HG02840 (cell line): ENCODE results near the gene RIC3.
A peak's percentile ranks its signal among the peaks of the same experiment; 100 is the strongest.

ENCODE experiments used
- ATAC-seq: cut with Tn5 transposase; IDR thresholded peaks from one replicate; pipeline ENCODE4 v1.9.1; 2021; ENCODE audit warnings: mild to moderate bottlenecking, moderate library complexity, moderate number of reproducible peaks; ENCODE audit not compliant: unreplicated experiment, low FRiP score

Gene RIC3

DNA sequence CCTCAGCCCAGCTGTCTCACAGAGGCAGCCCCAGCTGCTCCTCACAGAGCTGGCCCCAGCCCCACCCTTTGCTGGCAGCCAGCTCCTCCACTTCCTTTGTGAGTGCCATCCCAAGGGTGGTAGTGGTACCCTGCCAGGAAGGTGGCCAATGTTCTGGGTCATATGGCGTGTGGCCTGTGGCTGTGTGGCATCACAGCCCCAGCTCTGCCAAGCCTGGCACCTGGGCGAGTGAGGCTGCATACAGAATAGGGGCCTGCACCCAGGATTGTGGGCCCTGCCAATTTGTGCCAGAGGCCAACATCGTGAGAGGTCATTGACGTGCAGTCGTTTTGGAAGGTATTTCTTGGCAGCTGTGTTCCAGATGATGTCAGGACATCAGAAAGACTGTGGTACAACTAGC, 77.1 kb downstream of the RIC3 start:
- ATAC-seq = no peak

DNA sequence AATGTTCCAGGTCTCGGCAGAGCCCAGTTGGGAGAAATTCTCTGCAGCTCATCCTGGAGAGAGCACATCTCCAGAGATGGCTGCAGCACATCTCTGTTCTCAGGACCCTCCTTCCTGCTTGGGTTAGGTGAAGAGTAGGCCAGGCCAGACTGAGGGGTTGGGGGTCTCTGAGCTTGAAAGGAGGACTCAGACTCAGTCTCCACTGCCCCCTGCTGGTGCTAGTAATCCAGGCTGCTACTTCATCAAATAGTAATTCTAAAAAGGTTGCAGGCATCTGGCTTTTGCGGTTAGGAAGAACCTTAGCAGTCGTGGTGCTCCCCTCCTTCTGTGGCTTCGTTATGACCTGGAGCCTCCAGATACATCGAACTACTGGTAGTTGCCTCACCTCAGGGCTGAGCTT, 78.1 kb downstream of the RIC3 start:
- ATAC-seq = no peak

DNA sequence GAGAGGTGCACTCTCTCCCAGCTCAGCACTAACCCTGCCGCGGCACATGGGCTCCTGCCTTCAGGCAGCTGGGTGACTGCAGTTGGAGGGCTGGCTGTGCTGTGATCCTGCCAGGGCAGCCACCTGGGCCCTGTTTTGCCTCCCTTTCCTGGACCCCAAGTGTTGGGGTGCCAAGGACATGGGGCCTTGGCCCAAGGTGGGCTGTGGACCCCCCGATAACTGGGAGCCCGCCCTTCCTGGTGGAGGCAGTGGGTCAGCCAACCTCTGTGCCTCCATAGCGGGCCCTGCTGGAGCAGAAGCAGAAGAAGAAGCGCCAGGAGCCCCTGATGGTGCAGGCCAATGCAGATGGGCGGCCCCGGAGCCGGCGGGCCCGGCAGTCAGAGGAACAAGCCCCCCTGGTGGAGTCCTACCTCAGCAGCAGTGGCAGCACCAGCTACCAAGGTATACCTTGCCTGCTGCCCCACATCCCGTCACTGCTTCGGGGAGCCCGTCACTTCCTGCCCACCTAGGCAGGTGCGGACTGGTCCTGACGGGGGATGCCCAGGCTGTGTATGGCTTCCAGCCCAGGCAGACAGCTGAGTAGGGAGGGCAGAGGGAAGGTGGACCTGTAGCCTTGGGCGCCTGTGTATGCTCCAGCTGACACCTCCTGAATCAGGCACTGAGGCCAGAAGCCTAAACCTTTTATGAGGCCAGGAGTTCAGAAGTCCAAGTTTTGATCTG, 78.9 kb downstream of the RIC3 start:
- ATAC-seq = no peak

DNA sequence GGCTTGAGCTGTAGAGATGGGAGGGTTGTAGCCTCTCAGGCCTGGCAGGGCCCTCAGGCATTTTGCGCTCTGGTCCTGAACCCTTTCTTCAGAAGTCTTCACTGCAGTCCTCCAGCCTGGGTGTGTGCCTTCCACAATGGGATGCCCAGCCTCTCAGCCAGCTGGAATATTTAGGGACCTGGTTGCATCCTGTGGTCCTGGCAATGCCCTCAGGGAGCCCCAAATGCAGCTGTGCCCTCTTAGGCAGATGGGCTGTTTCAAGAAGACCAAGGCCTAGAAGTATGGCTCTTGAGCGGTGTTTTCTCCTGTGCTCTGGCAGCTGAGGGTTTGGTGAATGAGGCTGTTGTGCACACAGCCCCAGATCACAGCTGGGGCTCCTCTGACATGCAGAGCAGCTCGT, 81.1 kb downstream of the RIC3 start:
- no peak for ATAC-seq

DNA sequence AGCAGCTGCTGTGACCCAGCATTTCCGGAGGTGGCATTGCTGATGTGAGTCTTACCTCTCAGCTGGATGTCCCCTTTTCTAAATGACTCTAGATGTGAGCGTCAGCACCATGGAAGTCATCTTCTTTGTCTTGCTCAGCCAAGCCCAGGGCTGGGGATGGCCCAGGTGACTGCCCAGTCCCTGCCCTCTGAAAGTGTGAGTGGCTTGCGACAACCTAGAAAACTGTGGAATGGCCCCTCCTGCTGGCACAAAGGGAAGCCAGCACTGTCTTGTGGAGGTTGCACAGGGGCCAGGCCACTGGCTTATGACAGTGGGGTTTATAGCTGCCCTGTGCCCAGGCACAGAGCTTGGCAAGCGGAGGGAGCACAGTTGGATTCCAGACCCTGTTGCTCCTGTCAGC, 81.6 kb downstream of the RIC3 start:
- ATAC-seq = peak; percentile 36

DNA sequence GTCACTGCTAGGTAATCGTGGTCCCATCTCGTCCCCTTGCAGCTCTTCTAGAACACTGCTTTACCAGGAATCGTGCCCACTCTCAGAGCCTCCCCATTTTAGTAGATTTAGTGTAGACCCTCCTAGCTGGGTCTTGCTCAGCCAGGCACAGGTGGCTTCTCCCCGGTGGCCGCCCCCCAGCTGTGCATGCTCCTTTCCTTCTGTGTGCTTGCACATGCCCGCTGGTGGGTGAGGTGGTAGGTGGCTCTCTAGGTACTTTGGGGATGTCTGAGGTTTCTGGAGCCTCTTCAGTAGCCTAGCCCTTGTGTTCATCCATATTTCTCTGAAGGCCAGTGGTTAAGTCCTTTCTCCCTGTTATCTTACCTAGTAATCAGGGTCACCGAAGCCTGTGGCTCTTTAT, 82.3 kb downstream of the RIC3 start:
- no peak for ATAC-seq

DNA sequence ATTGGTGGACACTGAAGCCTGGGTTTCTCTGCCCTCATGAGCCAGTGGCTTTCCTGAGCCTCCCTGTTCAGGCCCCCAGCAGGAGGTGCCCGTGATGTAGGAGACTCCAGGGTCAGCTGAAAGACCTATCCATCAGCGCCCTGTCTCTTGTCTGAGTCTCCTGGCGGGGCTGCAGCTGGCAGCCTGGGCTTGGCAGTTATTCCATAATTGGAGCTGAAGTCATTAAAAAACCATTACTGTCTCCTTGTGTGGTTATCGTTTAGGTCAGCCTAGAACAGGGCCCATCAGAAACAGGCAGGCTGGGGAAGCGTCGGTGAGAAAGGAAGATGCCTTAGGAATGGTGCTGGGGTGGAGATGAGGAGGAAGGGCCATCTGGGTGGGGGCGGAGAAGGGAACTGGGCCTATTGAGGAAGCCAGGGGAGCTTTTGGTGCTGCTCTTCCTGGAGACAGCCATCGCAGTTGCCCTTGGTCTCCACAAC, 82.8 kb downstream of the RIC3 start:
- ATAC-seq = no peak

DNA sequence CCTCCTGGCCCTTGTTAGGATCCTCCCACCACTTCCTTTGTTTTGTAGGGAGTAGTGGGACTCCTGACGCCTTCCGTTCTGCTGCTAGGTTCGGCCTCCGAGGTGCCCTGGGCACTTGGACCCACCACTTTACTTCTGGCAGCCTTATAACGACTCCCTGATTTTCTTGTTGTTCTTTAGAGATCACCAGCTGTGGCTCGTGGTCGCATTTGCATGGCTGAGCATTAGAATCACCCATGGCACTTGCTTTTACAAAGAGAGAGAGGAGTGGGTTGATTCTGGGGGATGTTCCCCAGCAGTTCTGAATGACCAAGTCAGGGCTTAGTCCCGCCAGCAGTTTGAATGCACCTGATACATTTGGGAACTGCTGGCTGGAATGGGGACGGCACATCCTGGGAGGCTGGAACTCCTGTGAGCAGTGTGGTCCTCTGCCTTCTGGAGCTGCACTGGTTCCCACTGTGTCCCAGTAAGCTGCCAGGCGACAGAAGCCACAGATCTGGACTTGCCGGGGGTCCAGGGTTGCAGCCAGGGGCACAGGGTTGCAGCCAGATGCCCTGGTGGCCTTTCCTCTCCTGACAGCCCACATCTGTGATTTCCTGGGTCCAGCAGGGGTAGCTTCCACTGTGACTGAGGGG, 83.7 kb downstream of the RIC3 start:
- no peak for ATAC-seq

DNA sequence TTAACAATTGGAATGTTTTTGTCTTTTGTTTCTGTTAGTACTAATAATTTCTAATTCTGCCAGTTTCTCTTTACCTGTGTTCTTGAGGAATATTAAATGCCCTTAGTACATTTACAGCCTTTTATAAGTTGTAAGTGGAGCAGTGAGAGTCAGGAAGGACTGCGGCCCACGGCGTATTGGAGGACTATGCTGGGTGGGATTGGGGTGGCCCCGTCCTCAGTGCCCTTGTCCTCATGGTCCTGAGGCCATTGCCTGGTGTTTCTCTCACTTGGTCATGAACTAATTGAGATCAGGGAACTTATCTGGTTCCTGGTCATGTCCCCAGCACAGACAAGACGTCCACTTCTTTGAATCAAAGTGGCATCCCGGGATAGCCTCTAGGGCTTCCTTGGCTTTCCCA, 84.5 kb downstream of the RIC3 start:
- no peak for ATAC-seq

DNA sequence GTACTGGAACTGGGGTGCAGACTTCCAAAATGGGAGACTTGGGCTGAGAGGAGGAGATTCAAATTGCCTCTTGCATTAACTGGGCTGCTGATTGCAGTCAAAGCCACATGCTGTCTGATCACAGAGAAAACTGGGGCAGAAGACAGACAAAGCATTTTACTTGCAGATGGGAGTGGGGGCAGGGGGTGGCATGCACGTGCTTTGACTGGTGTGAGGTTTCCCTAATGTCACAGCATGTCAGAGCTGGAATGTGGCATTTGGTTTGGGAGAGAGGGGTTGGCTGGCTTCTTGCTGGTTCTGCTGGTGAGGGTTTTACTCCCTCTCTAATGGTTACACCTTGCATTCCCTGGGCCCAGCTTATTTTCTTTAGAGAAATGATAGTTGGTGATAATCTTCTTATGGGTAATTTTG, 84.9 kb downstream of the RIC3 start:
- no peak for ATAC-seq

DNA sequence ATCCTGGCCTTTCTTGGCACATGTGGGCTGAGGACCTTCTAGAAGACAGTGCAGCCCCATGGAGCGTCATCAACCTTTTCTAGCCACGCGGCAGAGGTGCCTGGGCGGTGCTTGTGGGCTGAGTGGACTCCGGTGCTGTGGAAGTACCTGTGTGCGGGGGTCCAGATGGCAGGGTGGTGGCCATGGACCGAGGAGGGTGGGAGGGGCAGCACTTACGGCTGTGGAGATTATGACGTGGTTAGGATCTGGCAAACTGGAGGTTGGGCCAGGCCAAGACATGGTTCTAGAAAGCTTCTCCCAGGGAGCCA, 85.8 kb downstream of the RIC3 start:
- no peak for ATAC-seq

DNA sequence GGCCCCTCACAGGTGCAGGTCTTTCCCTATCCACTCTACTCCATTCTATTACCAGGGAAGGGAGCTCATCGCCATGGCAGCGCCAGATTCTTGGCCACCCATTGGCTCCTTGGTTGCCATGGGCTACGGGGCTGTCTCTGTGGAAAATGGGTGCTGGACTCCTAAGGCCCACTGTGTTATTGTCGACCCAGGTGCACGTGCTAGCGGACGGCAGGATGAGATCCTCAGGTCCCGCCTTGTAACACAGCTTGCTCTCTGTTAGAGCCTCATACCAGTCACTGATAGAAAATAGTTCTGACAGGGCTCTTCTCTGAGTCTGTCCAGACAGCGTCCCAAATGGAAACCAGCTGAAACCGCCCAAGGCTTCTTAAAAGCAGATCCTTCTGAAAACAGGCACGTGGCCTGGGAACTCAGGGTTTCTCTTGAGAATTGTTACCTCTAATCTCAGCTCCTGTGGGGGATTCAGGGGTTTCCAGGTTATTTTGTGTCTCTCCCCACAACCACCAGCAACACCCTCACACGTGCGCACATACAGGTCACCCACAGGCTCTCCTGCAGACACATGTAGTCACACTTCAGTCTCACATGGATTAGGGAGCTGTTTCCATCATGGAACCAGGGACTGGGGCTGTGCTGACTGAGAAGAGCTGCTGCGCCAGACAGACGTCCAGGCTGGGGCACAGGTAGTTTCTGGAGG, 86.3 kb downstream of the RIC3 start:
- ATAC-seq = no peak

DNA sequence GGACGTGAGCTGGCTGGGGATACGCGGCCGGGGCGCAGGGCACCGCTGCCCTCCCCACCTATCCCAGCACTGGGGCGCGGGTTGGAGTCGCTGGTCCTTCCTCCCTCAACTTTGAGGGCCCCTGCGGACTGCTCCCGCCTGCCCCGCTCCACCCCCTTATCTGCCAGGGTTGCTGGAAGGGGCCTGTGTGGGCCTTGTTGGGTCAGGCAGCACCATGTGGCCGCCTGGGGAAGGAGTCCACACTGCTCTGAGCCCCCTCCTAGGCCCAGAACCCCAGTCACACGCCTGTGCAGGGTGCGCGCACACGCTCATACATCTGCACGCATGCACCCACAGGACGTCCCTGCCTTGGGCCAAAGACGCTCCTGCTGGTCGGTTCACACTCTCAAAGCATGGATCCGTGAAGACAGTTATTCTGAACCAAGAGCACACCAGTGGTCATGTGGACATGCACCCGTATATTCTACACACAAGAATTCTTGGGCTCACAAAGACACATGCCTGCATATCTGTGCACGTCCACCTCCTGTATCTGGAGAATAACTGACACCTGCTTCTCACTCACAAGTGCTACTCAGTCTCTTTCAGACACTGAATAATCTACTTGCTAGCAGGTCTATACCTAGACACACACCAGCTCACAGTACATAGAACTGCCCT, 87.1 kb downstream of the RIC3 start:
- ATAC-seq = no peak

DNA sequence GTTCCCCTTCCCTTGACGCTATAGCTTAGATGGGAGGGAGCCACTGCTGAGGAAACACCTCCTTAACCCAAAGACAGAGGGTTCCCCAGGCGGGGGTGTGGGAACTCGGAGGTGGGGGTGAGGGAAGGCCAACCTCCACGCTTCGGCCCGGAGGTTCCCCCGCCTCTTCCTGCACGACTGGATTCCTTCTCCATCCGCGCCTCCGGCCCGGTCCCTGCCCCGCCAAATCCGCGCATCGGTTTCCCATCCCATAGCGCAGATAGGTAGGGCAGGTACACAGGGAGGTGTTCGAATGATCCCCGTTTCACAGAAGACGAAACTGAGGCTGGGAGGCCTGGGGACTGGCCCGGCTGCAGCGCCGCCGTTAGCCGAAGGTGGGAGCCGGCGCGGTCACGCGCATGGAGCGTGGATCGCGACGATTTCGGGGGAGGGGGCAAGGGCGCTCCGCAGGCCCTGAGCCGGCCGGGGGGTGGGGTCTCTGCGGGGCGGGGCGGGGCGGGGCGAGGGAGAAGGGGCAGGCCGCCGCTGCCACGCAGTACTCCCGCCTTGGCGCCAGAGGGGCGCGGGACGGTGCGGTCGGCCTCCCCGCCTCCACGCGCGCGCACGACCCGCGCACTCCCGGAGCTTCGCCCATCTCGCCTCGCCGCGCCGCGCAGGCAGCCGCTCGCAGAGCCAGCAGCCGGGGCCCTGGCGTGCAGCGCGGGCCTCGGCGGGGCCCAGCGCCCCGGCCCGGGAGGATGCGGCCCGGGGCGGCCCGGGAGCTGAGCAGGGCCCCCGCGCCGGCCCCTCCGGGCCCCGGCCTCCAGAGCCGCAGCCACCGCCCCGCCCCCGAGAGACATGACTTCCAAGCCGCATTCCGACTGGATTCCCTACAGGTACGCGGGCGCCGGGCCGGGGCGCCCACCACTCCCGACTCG, 87.9 kb downstream of the RIC3 start, which contains the start of gene TUB:
Gene TUB, plus strand, starts transcription at position 538 of the 917 bp plus-strand sequence. Its CDS starts 300 bp downstream, at position 838.
- no peak for ATAC-seq

DNA sequence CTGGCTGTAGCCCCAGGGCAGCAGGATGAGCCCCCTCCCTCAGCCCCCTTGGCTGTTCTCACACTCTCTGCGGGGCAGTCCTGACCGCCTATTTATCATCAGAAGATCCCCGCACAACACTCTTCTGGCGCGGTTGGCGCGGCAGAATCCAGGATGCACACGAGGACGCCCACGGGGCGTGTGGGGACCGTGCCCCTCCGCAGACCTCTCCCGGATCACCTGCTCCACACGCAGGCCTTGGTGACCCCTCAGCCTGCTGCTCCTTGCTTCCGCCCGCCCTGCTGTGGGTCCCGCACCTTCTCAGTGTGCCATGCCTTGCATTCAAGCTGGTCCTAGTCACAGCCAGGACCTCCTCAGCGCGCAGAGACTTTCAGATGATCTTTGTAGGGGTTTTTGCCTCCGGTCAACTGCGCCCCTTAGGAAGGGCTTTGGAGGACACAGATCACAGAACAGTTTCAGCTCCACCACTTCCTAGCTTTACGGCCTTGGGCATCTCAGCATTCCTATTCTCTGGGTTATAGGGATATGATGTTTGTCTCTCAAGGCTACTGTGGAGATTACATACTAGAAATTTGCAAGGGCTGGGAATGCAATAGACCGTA, 88.7 kb downstream of the RIC3 start:
- no peak for ATAC-seq

DNA sequence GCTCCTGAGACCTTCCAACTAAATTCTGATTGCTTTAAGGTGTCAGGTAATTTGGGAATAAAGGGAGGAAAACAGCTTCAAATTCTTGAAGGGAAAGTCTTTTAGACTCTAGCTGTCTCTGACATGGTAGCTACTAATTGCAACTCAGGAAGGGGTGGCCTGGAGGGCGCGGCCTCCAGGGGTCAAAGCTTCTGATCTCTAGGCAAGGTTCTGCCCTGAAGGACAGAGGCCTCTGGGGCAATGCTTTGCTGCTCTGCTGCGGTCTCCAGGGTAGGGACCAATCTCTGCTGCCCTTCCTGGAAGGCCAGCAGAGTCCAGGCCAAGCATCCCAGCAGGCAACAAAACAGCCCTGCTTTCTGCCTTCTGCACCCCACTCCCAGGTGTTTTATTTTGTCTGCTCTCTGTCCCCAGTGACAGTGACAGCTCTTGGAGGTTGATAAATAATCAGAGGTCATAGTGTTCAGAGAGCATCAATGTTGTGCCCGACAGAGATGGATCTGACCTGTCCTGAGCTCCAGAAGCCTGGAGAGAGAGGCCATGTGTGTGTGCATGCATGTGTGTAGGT, 89.6 kb downstream of the RIC3 start:
- no peak for ATAC-seq

DNA sequence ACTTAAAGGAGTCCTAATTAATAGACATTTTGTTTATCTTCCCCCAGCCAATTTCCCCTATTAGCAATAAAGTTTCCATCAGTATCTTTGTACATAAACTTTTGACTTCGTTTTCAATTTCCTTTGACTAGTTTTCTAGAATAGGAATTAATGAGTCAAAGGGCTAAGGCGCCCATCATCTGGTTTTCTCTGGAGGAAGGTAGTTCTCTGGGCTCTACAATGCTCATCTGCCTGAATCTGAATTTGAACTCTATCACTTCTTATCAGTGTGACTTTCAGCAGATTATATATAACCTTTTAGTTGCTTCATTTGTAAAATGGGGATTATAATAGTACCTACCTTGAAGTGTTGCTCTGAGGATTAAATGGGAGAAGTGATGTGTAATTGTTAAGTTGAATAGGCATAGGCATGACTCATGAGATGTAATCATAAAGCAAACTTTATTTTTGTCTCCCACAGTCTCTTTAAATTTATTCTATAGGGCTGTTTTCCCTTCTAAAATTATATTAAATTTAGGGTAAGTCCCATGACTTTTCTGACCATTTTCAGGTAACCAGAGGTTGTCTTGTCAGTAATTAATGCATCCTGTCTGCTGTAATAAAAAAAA, 93.6 kb downstream of the RIC3 start:
- no peak for ATAC-seq

DNA sequence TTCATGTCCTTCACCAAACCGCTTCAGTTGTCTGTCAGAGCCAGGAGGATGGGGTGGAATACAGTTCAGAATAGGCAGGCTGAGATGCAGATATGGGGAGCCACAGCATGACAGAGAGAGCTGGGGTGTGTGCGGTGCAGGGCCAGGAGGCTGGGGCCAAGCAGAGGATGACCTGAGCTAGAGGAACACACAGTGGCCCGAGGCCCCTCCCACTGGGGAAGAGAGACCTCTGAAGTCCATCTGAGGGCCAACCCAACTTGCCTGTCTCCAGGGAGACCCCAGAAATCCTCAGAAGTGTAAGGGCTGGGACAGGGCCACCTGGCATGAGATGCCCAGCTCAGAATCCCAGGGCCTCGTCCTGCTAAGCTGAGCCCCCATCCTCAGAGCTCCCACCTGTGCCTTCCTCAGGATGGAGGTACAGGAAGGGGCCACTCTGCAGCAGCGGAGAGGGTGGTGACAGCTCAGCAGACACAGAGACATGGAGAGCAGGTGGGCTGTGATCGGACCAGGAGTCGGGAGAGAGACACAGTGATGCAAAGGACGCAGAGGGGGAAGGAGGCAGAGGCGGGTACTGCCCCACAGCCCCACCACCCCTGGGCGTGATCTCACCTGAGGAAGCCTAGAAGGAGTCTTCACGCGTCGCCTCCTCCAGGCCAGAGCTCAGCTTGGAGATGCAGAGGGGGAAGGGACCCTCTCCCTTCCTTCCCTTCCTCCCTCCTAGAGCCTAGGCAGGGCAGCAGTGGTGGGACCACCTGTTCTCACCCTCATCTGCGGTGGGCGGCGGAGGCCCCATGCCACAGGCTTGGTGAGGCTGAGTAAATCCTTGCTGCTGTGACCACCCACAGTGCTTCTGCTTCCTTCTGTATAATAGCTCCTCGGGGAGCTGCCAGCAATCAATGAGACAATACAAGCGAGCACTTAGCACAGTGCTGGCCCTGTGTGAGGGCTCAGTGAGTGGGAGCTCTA, 96.9 kb downstream of the RIC3 start:
- ATAC-seq = no peak
